K562 (cell line): ENCODE data around the gene ULK1. TPM values are rescaled to one million over a fixed set of nuclear protein-coding genes. Genes with fewer than 3 reads are reported as not detected.
A peak's percentile ranks its signal among the peaks of the same experiment; 100 is the strongest.

Experiments
- ATAC-seq: fragments of 200-7000 bp; cut with Tn5 transposase; 3 replicates; pipeline ENCODE4 v1.9.1; 2020; ENCODE audit warnings: moderate library complexity
- BruUV-seq: library from RNA; stranded (reverse); fragments of 400-500 nt; replicated peaks from 2 replicates; lab custom pipeline; 2021; lab: Mats Ljungman, UMichigan
- CTCF ChIA-PET: fragments of 300-600 bp; formaldehyde crosslinking; extraction: SDS; loops from one replicate; lab custom pipeline; 2021; ENCODE audit warnings: low intra/inter-chr PET ratio; lab: Yijun Ruan, JAX
- POLR2A ChIA-PET: fragments of 300-600, 350-650 bp; sonication (Branson Sonifier 250); formaldehyde crosslinking; extraction: SDS; loops from one replicate; lab custom pipeline; 2021; ENCODE audit warnings: antibody characterized with exemption, inconsistent platforms; lab: Yijun Ruan, JAX
- DNase-seq, 4 experiments: peaks; one replicate each; pipeline versions ENCODE4 v3.0.0 to v3.0.0-alpha.2; 2011 to 2018; ENCODE audit warnings: low spot score in 3 of 4, mixed read lengths in 3 of 4; ENCODE audit errors: extremely low read depth in 1 of 4
- FAIRE-seq: peaks from 2 replicates; lab custom pipeline; 2011; peaks lifted over from hg19 to GRCh38; lab: Jason Lieb, UNC
- H2AFZ ChIP-seq: 2 replicates; pipeline ENCODE4 v1.6.0; 2011; ENCODE audit warnings: low read depth, low read length, control low read depth, inconsistent platforms
- H3K27ac ChIP-seq: fragments of 200-600 bp; 3 replicates; pipeline ENCODE4 v1.8.0; 2011; ENCODE audit warnings: low read depth, mild to moderate bottlenecking, control low read depth, inconsistent platforms, low read length, moderate library complexity, mixed read lengths; ENCODE audit errors: extremely low read depth
- H3K27me3 ChIP-seq, 2 experiments: fragments of 300-600 bp in 1 of 2; 2 replicates in 1 of 2; 3 replicates in 1 of 2; pipeline versions ENCODE4 v1.6.0 to v1.8.0; 2011; ENCODE audit warnings: inconsistent platforms in 2 of 2, low read length in 2 of 2, mild to moderate bottlenecking in 1 of 2, mixed read lengths in 1 of 2, moderate library complexity in 1 of 2; ENCODE audit not compliant: control insufficient read depth in 2 of 2, insufficient read depth in 2 of 2
- H3K36me3 ChIP-seq: fragments of 300-600 bp; 3 replicates; pipeline ENCODE4 v1.8.0; 2011; ENCODE audit warnings: mild to moderate bottlenecking, low read length, inconsistent platforms; ENCODE audit not compliant: control insufficient read depth, insufficient read depth
- H3K4me1 ChIP-seq, 2 experiments: fragments of 200-600 bp in 1 of 2; replicated peaks in 1 of 2; 2 replicates in 1 of 2; 3 replicates in 1 of 2; pipeline versions ENCODE4 v1.5.1 to v1.8.0; 2011; ENCODE audit warnings: inconsistent platforms in 2 of 2, low read length in 2 of 2, mild to moderate bottlenecking in 1 of 2, mixed read lengths in 1 of 2, moderate library complexity in 1 of 2; ENCODE audit not compliant: control insufficient read depth in 2 of 2, insufficient read depth in 2 of 2
- H3K4me2 ChIP-seq: 2 replicates; pipeline ENCODE4 v1.6.1; 2011; ENCODE audit warnings: low read length, control low read depth, inconsistent platforms, mixed read lengths; ENCODE audit not compliant: insufficient read depth
- H3K4me3 ChIP-seq: fragments of 200-600 bp; sonication (generic), shearing (Covaris generic); 2 replicates; pipeline ENCODE4 v1.5.1; 2016; ENCODE audit warnings: control low read depth, inconsistent platforms
- H3K79me2 ChIP-seq: fragments of 200-600 bp; 3 replicates; pipeline ENCODE4 v1.8.0; 2011; ENCODE audit warnings: low read length, inconsistent platforms; ENCODE audit not compliant: control insufficient read depth, insufficient read depth
- H3K9ac ChIP-seq, 2 experiments: 2 replicates each; pipeline versions ENCODE4 v1.6.0 to v1.6.1; 2011; ENCODE audit warnings: low read depth in 2 of 2, low read length in 2 of 2, control low read depth in 1 of 2, inconsistent platforms in 1 of 2, mild to moderate bottlenecking in 1 of 2, mixed read lengths in 1 of 2; ENCODE audit not compliant: insufficient read depth in 1 of 2
- H3K9me1 ChIP-seq: one replicate; pipeline ENCODE4 v1.6.0; 2011; ENCODE audit warnings: inconsistent platforms, mild to moderate bottlenecking, low read length, moderate library complexity; ENCODE audit not compliant: control insufficient read depth, insufficient read depth
- H3K9me3 ChIP-seq: replicated peaks from 2 replicates; pipeline ENCODE4 v1.5.1; 2011; ENCODE audit warnings: low read depth, low read length, inconsistent platforms; ENCODE audit not compliant: control insufficient read depth, insufficient read depth
- H4K20me1 ChIP-seq: replicated peaks from 2 replicates; pipeline ENCODE4 v1.6.1; 2011; ENCODE audit warnings: low read length, inconsistent platforms, mixed read lengths; ENCODE audit not compliant: control insufficient read depth, insufficient read depth
- ATF1 ChIP-seq, 2 experiments: fragments of 450-650 bp in 1 of 2; IDR thresholded peaks; 2 replicates each; pipeline ENCODE4 v1.6.1; 2016; ENCODE audit warnings: missing compliant biosample characterization in 1 of 2, missing genetic modification characterization in 1 of 2
- CBFB ChIP-seq: sonication (generic); formaldehyde crosslinking; IDR thresholded peaks from 2 replicates; pipeline ENCODE4 v1.4.0; 2020; ENCODE audit warnings: mild to moderate bottlenecking, missing genetic modification reagents
- E2F3 ChIP-seq: fragments of 250-450 bp; sonication (Bioruptor Pico); IDR thresholded peaks from 2 replicates; pipeline ENCODE4 v1.4.0; 2020; ENCODE audit warnings: mild to moderate bottlenecking
- FOXM1 ChIP-seq, 2 experiments: fragments of 450-650 bp in 1 of 2; sonication (generic) in 1 of 2; formaldehyde crosslinking in 1 of 2; IDR thresholded peaks; 2 replicates each; pipeline versions ENCODE4 v1.6.1 to v1.9.0; 2017 to 2022; ENCODE audit warnings: low read depth in 2 of 2, mild to moderate bottlenecking in 2 of 2, missing genetic modification reagents in 1 of 2, moderate library complexity in 1 of 2
- HDAC8 ChIP-seq: fragments of 450-650 bp; IDR thresholded peaks from 2 replicates; pipeline ENCODE4 v1.6.1; 2016; ENCODE audit warnings: mild to moderate bottlenecking, missing genetic modification characterization, moderate library complexity, missing compliant biosample characterization
- RBFOX2 ChIP-seq: fragments of 200-400 bp; formaldehyde crosslinking; IDR thresholded peaks from 2 replicates; pipeline ENCODE4 v1.6.1; 2017; ENCODE audit warnings: low read depth, mild to moderate bottlenecking, low read length, moderate library complexity
- SUPT5H ChIP-seq: fragments of 450-650 bp; IDR thresholded peaks from 2 replicates; pipeline ENCODE4 v1.6.1; 2016
- TSC22D4 ChIP-seq: fragments of 450-650 bp; IDR thresholded peaks from 2 replicates; pipeline ENCODE4 v1.6.1; 2016; ENCODE audit warnings: missing genetic modification characterization, missing biosample characterization, control low read depth
- ZNF699 ChIP-seq: fragments of 250-450 bp; sonication (Bioruptor Pico); IDR thresholded peaks from 2 replicates; pipeline ENCODE4 v1.8.0; 2021; ENCODE audit warnings: mild to moderate bottlenecking, moderate library complexity; ENCODE audit not compliant: insufficient replicate concordance
- ZNF76 ChIP-seq: fragments of 250-450 bp; sonication (Bioruptor Pico); IDR thresholded peaks from 2 replicates; pipeline ENCODE4 v1.4.0; 2020; ENCODE audit warnings: mild to moderate bottlenecking, moderate library complexity, borderline replicate concordance
- ZNF764 ChIP-seq: fragments of 250-450 bp; sonication (Bioruptor Pico); IDR thresholded peaks from 2 replicates; pipeline ENCODE4 v1.4.0; 2020; ENCODE audit warnings: low read depth, mild to moderate bottlenecking, moderate library complexity
- WGBS: fragments of 100-300 bp; shearing (Covaris generic); methylation state at CpG from one replicate; pipeline ENCODE4 v1.1.6; 2016; ENCODE audit warnings: low coverage, mixed read lengths; ENCODE audit not compliant: insufficient coverage; ENCODE audit errors: missing lambda C conversion rate; 5-methylcytosine and 5-hydroxymethylcytosine counted together
- in situ Hi-C: fragments of 300-500 bp; cut with MboI; formaldehyde crosslinking; loops from 4 replicates; pipeline ENCODE4 v1.15.0; 2018; ENCODE audit warnings: inconsistent platforms, mixed read lengths
- intact Hi-C: fragments of 100-400 bp; cut with micrococcal nuclease; formaldehyde crosslinking; loops from 2 replicates; pipeline ENCODE4 v1.14.2; 2022
- polyA plus RNA-seq, 8 experiments: library from polyadenylated mRNA; depleted of rRNA in 4 of 8; stranded (reverse) in 5 of 8; unstranded in 3 of 8; fragments of >200 nt; fragmentation: Nextera tagmentation in 2 of 8; fragmentation: Illumina TruSeq in 1 of 8; extraction: Ambion mirVana in 2 of 8; extraction: Trizol in 1 of 8; gene quantifications; 2 replicates each; pipeline versions ENCODE4 v1.2.1 to v1.2.3, GENCODE V29; 2011 to 2014; ENCODE audit warnings: inconsistent platforms in 1 of 8, missing spikeins in 1 of 8
- total RNA-seq, 7 experiments: library from RNA; depleted of rRNA in 6 of 7; stranded (reverse); fragments of >200 nt in 6 of 7; fragmentation: Illumina TruSeq in 2 of 7; extraction: Trizol in 2 of 7; gene quantifications; 2 replicates each; pipeline versions ENCODE4 v1.2.1 to v1.2.3, GENCODE V29; 2011 to 2021; ENCODE audit warnings: low replicate concordance in 1 of 7
- TF ChIP-seq, protein P1 (sequence below): sonication (generic); formaldehyde crosslinking; IDR thresholded peaks from 2 replicates; pipeline ENCODE4 v1.9.0; 2022; ENCODE audit warnings: mild to moderate bottlenecking, missing genetic modification reagents
- TF ChIP-seq, protein P2 (sequence below): sonication (generic); formaldehyde crosslinking; IDR thresholded peaks from 2 replicates; pipeline ENCODE4 v1.8.0; 2022; ENCODE audit warnings: mild to moderate bottlenecking, missing genetic modification reagents

ULK1 gene
- total and polyA plus RNA-seq, 9 of the 15 experiments (the other 6 are each of a cell fraction or from before 2014, with no cell fraction given), result 0.15 to 29.4 (median 2.5) TPM

DNA sequence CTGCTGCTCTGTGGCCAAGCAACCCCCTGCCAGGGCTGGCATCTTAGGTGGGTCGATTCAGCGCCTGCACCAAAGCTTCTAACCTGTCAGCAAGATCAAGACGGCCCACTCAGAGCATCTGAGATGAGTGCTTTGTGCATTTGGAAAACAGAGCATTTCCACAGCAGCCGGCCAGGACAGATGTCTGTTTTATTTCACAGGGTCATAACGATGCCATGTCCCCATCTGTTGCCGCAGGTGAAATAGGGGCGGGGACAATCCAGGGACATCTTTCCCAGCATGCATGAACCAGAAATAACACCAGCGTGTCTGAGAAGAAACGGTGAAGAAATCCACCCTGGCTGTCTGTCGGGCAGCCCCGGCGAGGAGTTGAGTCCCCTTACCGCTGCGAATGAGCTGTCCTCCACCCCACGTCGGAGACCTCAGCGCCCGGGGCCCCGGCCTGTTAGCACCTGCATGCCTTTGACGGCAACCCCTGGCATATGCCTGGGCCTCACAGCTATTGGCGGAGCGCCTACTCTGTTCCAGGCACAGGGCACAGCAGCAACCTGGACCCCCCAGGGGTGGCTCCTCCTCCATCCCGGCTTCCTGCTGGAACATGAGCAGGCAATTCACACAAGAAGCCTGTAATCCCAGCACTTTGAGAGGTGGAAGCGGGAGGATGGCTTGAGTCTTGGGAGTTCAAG is 30.6 kb upstream of the ULK1 start:
- ChIA-PET POLR2A (interaction anchor here (0.6 to 3.2 kb wide), 4 partner anchors 26 to 455 kb away, joined by 3 to 11 read pairs (median 4); partner anchors contain the start of gene PUS1), CTCF (no interaction called here)
- intact Hi-C loops (no loop called here), in situ Hi-C loops (no loop called here)
- H3K4me2 ChIP-seq, result no peak overlapping the region
- TF ChIP-seq E2F3, result no peak
- no peak for TF ChIP-seq FOXM1 (IDR thresholded peaks at IDR 0.05; ENCODE audit: low read depth)
- no peak for TF ChIP-seq FOXM1 (CRISPR knock-in tag; IDR thresholded peaks at IDR 0.05; ENCODE audit: low read depth)
- TF ChIP-seq SUPT5H, result no peak
- TF ChIP-seq ATF1 (CRISPR knock-in tag; IDR thresholded peaks at IDR 0.05), result no peak
- TF ChIP-seq ATF1 (tag; IDR thresholded peaks at IDR 0.05), result no peak
- no peak for TF ChIP-seq ZNF764 (CRISPR knock-in tag)
- no peak for TF ChIP-seq RBFOX2
- no peak for TF ChIP-seq ZNF76 (CRISPR knock-in tag)
- TF ChIP-seq, protein P1, sequence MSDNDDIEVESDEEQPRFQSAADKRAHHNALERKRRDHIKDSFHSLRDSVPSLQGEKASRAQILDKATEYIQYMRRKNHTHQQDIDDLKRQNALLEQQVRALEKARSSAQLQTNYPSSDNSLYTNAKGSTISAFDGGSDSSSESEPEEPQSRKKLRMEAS (CRISPR knock-in tag), result no peak
- no peak for TF ChIP-seq CBFB (CRISPR knock-in tag)
- TF ChIP-seq TSC22D4 (tag), result no peak
- TF ChIP-seq, protein P2, sequence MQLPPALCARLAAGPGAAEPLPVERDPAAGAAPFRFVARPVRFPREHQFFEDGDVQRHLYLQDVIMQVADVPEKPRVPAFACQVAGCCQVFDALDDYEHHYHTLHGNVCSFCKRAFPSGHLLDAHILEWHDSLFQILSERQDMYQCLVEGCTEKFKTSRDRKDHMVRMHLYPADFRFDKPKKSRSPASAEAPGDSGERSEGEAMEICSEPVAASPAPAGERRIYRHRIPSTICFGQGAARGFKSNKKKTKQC (CRISPR knock-in tag), result no peak
- no peak for TF ChIP-seq ZNF699 (CRISPR knock-in tag)
- TF ChIP-seq HDAC8 (tag), result no peak
- H2AFZ ChIP-seq, result no peak overlapping the region
- no peak overlapping the region for H3K27ac ChIP-seq
- no peaks in the 10 kb centered on the region for H3K36me3 ChIP-seq
- H3K9me1 ChIP-seq, result no peaks in the 10 kb centered on the region
- H3K9me3 ChIP-seq, result no peaks in the 10 kb centered on the region
- H3K4me3 ChIP-seq, result no peak overlapping the region
- no peaks in the 10 kb centered on the region for H3K27me3 ChIP-seq
- peak overlapping the region in 1 of 2 experiments; percentile 69; a peak in 1 of 4 replicates for H3K9ac ChIP-seq
- H4K20me1 ChIP-seq, result no peaks in the 10 kb centered on the region
- ATAC-seq (no peak), DNase-seq (no peak), FAIRE-seq (no peak)
- WGBS, result 75% methylated on average over 23 of the region's 24 CpGs
- peaks cover 26 to 47% of the 10 kb centered on the region in 2 experiments; a peak in 4 of 5 replicates for H3K4me1 ChIP-seq
- no peaks in the 10 kb centered on the region for H3K79me2 ChIP-seq
- no TSS peak for BruUV-seq
